GM06990 (cell line): ENCODE measurements around the gene ST6GALNAC1.

Source experiments
- DNase-seq: peaks from one replicate; pipeline ENCODE4 v3.0.0-alpha.2; 2011; ENCODE audit not compliant: insufficient read length; ENCODE audit errors: extremely low read depth
- H3K27me3 ChIP-seq: replicated peaks from 2 replicates; pipeline ENCODE4 v1.6.0; 2011; ENCODE audit warnings: low read length; ENCODE audit not compliant: control insufficient read depth, insufficient read depth
- H3K36me3 ChIP-seq: 2 replicates; pipeline ENCODE4 v1.5.1; 2011; ENCODE audit warnings: low read length; ENCODE audit not compliant: control insufficient read depth, insufficient read depth
- H3K4me3 ChIP-seq: replicated peaks from 2 replicates; pipeline ENCODE4 v1.5.1; 2011; ENCODE audit warnings: low read depth, mild to moderate bottlenecking, control low read depth, low read length
- TF ChIP-seq, protein P1 (sequence below): IDR thresholded peaks from 2 replicates; pipeline ENCODE4 v1.5.1; 2011; ENCODE audit warnings: low read length, control low read depth, mild to moderate bottlenecking, inconsistent platforms; ENCODE audit not compliant: insufficient read depth, poor library complexity, severe bottlenecking

The ST6GALNAC1 gene

GRCh38 chr17:76670020-76670717 lies 26.6 kb upstream of the ST6GALNAC1 start:
- no peak overlapping the region for H3K4me3 ChIP-seq
- TF ChIP-seq, protein P1, sequence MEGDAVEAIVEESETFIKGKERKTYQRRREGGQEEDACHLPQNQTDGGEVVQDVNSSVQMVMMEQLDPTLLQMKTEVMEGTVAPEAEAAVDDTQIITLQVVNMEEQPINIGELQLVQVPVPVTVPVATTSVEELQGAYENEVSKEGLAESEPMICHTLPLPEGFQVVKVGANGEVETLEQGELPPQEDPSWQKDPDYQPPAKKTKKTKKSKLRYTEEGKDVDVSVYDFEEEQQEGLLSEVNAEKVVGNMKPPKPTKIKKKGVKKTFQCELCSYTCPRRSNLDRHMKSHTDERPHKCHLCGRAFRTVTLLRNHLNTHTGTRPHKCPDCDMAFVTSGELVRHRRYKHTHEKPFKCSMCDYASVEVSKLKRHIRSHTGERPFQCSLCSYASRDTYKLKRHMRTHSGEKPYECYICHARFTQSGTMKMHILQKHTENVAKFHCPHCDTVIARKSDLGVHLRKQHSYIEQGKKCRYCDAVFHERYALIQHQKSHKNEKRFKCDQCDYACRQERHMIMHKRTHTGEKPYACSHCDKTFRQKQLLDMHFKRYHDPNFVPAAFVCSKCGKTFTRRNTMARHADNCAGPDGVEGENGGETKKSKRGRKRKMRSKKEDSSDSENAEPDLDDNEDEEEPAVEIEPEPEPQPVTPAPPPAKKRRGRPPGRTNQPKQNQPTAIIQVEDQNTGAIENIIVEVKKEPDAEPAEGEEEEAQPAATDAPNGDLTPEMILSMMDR, result no peak

DNA sequence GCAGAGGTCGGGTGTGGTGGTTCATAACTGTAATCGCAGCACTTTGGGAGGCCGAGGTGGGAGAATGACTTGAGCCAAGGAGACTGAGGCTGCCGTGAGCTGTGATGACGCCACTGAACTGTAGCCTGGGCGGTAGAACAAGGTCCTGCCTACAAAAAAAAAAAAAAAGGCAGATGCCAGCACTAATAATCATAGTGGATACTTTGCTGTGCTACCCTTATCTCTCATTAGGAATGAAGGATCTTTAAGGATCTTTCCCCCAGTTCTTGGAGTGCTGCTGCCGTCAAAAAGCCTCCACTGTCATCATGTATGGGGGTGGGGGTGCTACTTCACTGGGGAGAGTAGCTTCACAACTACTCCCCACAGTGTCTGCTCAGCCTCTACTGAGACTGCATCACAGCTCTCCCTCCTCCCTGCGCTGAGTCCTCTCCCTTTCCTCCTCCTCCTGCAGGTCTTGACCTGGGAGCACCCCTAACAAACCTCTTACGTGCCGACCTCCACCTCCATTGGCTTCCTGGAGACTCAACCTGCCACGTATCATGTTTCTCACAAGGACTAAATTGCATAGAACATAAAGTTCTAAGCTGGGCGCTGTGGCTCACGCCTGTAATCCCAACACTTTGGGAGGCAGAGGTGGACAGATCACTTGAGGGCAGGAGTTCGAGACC lies 24.4 kb upstream of the ST6GALNAC1 start:
- H3K36me3 ChIP-seq, result no peaks in the 10 kb centered on the region
- H3K4me3 ChIP-seq, result no peak overlapping the region
- TF ChIP-seq, protein P1, result no peak
- H3K27me3 ChIP-seq, result 0 out of 2 replicates have a peak, but pooled peaks cover 1% of the 10 kb centered on the region
- DNase-seq, result no peak

More at GRCh38 chr17:76670020-76670717, 26.6 kb upstream of the ST6GALNAC1 start:
- H3K36me3 ChIP-seq, result no peaks in the 10 kb centered on the region
- 0 out of 2 replicates have a peak, but pooled peaks cover 1% of the 10 kb centered on the region for H3K27me3 ChIP-seq
- no peak for DNase-seq

DNA sequence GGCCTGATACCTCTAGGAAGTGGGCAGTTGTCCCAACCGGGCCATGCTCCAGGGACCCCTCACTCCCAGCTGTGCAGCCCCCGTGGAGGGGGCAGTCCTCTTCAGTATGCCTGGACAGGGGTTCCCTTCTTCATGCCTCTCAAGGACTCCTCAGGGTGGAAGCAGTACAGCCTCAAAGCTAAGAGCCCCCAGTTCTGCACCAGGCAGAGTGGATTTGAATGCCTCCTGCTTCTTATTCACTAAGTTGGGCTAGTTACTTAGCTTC lies 23.9 kb upstream of the ST6GALNAC1 start:
- H3K27me3 ChIP-seq, result 0 out of 2 replicates have a peak, but pooled peaks cover 1% of the 10 kb centered on the region
- H3K4me3 ChIP-seq, result no peak overlapping the region
- DNase-seq, result no peak
- no peaks in the 10 kb centered on the region for H3K36me3 ChIP-seq
- TF ChIP-seq, protein P1, result no peak

- TF ChIP-seq, protein P1, result no peak
- H3K27me3 ChIP-seq, result no peaks in the 10 kb centered on the region
- no peaks in the 10 kb centered on the region for H3K36me3 ChIP-seq
- no peak overlapping the region for H3K4me3 ChIP-seq
- no peak for DNase-seq
Observed at GRCh38 chr17:76660656-76661042, 17.1 kb upstream of the ST6GALNAC1 start.

GRCh38 chr17:76659928-76660655 lies 16.5 kb upstream of the ST6GALNAC1 start:
- H3K27me3 ChIP-seq, result no peaks in the 10 kb centered on the region
- TF ChIP-seq, protein P1, result no peak
- H3K36me3 ChIP-seq, result no peaks in the 10 kb centered on the region
- no peak overlapping the region for H3K4me3 ChIP-seq
- DNase-seq, result no peak
